GM21423 (cell line): ENCODE results near the gene RASD1.
"Not testable (repeated sequence)": the region's sequence is repeated elsewhere in the genome, so short reads cannot be mapped to it uniquely, and the experiment has no call there.

Source experiments
- ATAC-seq: cut with Tn5 transposase; IDR thresholded peaks from one replicate; pipeline ENCODE4 v1.9.1; 2021; ENCODE audit warnings: mild to moderate bottlenecking, moderate library complexity; ENCODE audit not compliant: unreplicated experiment

Gene RASD1

GRCh38 chr17:17472333-17472920 lies 23.8 kb downstream of the RASD1 start:
- ATAC-seq, result no peak

- no peak for ATAC-seq
Observed at GRCh38 chr17:17469996-17470395, 26.2 kb downstream of the RASD1 start.

DNA sequence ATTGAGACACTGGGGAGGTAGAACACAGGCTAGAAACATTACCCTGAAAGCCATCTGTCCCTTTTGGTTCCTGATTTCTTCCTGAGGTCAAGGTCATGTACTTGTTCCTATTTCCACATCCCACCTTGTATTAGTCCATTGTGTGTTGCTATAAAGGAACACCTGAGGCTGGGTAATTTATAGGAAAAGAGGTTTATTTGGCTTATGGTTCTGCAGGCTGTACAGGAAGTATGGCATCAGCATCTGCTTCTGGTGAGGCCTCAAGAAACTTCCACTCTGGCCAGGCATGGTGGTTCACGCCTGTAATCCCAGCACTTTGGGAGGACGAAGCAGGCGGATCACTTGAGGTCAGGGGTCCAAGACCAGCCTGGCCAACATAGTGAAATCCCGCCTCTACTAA lies 26.8 kb downstream of the RASD1 start:
- ATAC-seq, result no peak

DNA sequence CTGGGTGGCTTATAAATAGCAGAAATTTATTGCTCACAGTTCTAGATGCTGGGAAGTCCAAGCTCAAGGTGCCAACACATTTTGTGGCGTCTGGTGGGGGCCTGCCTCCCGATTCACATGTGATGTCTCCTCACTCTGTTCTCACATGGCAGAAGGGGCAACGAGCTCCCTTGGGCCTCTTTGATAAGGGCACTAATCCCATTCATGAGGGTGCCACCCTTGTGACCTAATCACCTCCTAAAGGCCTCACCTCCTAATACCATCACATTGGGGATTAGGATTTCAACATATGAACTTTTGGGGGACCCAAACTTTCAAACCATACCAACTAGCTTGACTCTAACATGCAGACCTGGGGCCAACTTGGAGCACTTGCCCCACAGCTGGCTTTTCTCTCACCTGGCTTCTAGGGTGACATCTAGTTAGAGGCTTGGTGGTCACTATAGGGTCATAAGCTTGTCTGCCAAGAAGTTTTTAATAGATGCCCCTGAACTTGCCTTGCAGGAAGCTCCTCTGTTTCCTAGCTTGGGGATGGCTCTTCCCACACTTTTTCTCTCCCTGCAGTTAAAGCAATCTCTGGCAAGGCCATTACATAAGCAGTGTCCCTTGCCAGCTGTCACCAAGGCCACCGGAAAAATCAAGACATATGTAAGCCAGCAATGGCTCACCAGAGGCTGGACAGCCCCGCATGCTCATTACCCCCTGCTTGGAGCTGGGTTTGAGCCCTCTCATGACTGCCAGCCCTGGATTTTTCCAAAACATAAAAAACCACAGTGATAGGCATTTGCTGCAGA lies 27.8 kb downstream of the RASD1 start:
- ATAC-seq, result no peak

- no peak for ATAC-seq
Observed at GRCh38 chr17:17467720-17468119, 28.5 kb downstream of the RASD1 start.

GRCh38 chr17:17467016-17467415 lies 29.2 kb downstream of the RASD1 start:
- ATAC-seq, result no peak

DNA sequence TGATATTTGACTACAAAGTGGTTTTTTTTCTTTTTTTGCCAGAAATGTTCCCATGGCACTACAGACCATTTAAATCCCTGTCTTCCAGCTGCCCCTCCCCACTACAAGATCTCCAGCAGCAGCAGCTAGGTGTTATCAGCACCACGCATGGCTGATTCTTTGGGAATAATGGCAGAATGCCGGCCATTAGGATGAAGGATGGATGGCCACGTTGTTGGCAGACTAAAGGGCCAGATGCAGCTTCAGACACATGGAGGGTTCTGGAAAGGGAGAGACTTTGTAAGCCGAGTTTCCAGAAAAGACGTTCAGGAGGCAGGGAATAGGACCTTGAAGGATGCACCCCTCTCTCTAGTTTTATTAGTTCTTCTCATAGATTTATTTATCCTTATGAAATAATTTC lies 29.7 kb downstream of the RASD1 start:
- ATAC-seq, result no peak

DNA sequence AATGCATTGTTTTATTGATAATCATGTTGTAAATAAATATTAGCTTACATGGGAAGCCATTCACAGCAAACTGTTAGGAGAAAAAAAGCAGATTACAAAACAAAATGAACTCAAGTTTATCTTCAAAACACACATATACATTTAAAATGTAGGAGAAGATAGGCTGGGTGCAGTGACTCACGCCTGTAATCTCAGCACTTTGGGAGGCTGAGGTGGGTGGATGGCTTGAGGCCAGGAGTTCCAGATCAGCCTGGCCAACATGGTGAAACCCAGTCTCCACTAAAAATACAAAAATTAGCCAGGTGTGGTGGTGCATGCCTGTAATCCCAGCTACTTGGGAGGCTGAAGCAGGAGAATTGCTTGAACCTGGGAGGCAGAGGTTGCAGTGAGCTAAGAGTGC lies 30.3 kb downstream of the RASD1 start:
- ATAC-seq, result not testable (repeated sequence)

GRCh38 chr17:17463821-17464220 lies 32.4 kb downstream of the RASD1 start:
- ATAC-seq, result no peak

DNA sequence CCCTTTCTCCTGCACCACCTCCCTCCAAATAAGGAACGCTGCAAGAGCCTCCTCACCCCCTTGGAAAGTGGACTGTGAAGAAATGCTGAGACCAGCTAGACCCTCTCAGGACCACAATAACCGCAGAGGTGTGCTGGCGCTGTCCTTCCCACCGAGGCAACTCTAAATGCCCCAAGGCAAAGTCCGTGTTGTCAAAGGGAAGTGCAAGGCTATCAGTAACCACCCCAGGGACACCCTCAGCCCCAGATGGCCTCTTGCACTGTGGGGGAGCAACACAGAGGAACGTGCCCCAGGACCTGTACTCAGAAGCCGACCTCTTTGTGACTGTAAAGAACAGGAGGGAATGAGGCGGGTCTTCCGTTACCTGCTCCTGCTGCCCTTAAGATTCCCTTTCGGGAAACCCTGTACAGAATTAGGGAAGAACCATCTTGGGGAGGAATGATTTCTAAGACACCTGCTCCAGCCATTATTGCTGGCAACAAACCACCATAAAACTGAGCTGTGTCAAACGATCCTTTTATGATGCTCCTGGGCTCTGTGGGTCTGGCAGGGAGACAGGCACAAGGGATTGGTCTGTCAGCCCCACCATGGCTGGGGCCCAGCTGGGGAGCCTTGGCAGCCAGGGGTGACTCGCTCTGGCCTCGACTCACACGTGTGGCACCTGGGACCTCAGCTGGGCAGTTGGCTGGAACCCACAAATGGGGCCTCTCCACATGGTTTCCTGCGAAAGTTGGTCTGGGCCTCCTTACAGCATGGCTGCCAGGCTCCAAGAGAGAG lies 34.0 kb downstream of the RASD1 start:
- ATAC-seq, result no peak

DNA sequence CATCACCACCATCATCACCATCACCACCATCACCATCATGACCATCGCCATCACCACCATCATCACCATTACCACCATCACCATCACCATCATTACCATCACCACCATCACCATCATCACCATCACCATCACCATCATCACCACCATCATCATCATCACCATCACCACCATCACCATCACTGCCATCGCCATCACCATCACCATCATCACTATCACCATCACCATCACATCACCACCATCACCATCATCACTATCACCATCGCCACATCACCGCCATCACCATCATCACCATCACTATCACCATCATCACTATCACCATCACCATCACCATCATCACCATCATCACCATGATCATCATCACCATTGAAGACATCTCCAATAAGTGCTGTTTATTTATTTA lies 36.2 kb downstream of the RASD1 start:
- ATAC-seq, result no peak

DNA sequence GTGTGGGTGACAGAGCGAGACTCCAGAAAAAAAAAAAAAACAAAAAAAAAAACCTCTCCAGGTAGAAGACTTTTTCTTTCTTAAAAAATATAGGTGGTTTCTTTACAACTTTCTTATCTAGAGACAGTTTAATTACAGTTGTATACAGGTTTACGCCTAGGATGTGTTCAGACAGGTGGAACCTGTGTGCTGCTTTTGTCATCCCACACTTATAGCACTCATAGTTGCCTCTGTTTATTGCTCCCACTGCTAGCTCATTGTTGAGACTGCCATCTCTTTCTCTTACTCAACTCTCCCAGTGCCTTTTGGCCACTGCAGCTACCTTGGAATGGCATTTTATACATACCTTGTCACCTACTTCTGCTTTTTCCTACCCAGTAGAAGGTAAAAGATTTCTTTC lies 38.5 kb downstream of the RASD1 start:
- no peak for ATAC-seq

- ATAC-seq, result no peak
Observed at GRCh38 chr17:17456251-17456650, 39.9 kb downstream of the RASD1 start.

- no peak for ATAC-seq
Observed at GRCh38 chr17:17455173-17455572, 41.0 kb downstream of the RASD1 start.

DNA sequence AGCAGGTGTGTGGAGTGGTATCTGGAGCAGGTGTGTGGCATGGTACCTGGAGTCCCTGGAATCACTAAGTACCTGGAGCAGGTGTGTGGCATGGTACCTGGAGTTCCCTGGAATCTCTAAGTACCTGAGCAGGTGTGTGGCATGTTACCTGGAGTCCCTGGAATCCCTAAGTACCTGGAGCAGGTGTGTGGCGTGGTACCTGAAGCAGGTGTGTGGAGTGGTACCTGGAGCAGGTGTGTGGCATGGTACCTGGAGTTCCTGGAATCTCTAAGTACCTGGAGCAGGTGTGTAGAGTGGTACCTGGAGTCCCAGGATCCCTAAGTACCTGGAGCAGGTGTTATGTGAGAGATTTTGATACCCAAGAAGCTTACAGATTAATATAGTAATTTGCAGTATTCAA lies 41.5 kb downstream of the RASD1 start:
- not testable (repeated sequence) for ATAC-seq

- ATAC-seq, result no peak
Observed at GRCh38 chr17:17454276-17454675, 41.9 kb downstream of the RASD1 start.

DNA sequence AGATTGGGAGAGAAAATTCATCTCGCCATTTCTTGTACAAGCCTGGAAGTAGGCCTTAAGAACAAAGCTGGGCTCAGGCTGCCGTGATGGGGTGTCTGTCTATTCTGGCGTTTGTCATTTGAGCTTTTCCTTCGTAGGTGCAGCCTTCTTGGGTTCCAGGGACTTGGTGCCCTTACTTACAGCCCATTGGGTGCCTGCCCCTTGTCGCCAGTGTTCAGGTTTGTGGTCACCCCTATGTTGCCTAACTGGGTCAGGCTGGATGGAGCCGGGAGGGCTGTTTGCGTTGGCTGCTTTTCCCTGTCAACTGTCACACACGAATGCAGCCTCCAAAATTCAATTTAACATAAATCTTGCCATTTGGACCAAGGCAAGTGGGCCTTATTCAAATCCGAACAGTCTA lies 43.1 kb downstream of the RASD1 start:
- no peak for ATAC-seq

DNA sequence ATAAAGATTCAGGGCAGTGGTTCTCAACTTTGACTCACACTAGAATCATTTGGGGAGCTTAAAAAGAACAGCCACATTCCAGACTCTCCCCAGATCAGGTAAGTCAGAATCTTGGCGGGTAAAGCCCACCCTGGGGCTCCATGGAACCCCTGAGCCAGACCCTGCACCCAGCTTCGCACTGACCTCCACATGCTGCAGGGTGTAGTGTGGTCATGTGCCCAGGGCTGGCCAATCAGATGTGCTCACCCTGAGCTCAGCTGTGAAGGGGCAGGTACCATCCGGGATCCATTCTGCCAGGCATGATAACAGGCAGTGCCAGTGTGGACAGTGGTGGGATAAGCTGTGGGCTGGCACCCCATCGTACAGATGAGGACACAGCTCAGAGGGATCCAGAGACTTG lies 47.5 kb downstream of the RASD1 start:
- no peak for ATAC-seq

- ATAC-seq, result no peak
Observed at GRCh38 chr17:17448076-17448475, 48.1 kb downstream of the RASD1 start.

GRCh38 chr17:17447264-17447663 lies 48.9 kb downstream of the RASD1 start:
- ATAC-seq, result no peak

GRCh38 chr17:17446666-17447155 lies 49.5 kb downstream of the RASD1 start:
- ATAC-seq, result no peak
